HG03139 (cell line): ENCODE data around the gene CHD5.
"Not testable (repeated sequence)": the region's sequence is repeated elsewhere in the genome, so short reads cannot be mapped to it uniquely, and the experiment has no call there.

Experiments used
- ATAC-seq: cut with Tn5 transposase; IDR thresholded peaks from one replicate; pipeline ENCODE4 v1.9.1; 2021; ENCODE audit not compliant: unreplicated experiment

Gene CHD5

GRCh38 chr1:6088956-6089355, 91.2 kb downstream of the CHD5 start:
- ATAC-seq: no peak

- no peak for ATAC-seq
Measured at GRCh38 chr1:6087958-6088357, 92.2 kb downstream of the CHD5 start.

GRCh38 chr1:6087377-6087772, 92.7 kb downstream of the CHD5 start:
- ATAC-seq: no peak

- no peak for ATAC-seq
Measured at GRCh38 chr1:6086762-6087376, 93.3 kb downstream of the CHD5 start.

GRCh38 chr1:6086358-6086757, 93.8 kb downstream of the CHD5 start:
- ATAC-seq: no peak

- ATAC-seq: no peak
Measured at GRCh38 chr1:6085666-6086065, 94.5 kb downstream of the CHD5 start.

GRCh38 chr1:6084781-6085495, 95.2 kb downstream of the CHD5 start:
- no peak for ATAC-seq

GRCh38 chr1:6083801-6084446, 96.2 kb downstream of the CHD5 start:
- no peak for ATAC-seq

GRCh38 chr1:6083385-6083784, 96.7 kb downstream of the CHD5 start:
- no peak for ATAC-seq

GRCh38 chr1:6082430-6082971, 97.6 kb downstream of the CHD5 start:
- no peak for ATAC-seq

- no peak for ATAC-seq
Measured at GRCh38 chr1:6081901-6082300, 98.2 kb downstream of the CHD5 start.

- no peak for ATAC-seq
Measured at GRCh38 chr1:6080469-6080868, 99.7 kb downstream of the CHD5 start.

GRCh38 chr1:6077919-6078318, 102.2 kb downstream of the CHD5 start:
- no peak for ATAC-seq

- ATAC-seq: no peak
Measured at GRCh38 chr1:6077506-6077905, 102.6 kb downstream of the CHD5 start.

GRCh38 chr1:6077061-6077460, 103.1 kb downstream of the CHD5 start:
- ATAC-seq: not testable (repeated sequence)

GRCh38 chr1:6075748-6076147, 104.4 kb downstream of the CHD5 start:
- ATAC-seq: no peak

GRCh38 chr1:6074192-6074901, 105.8 kb downstream of the CHD5 start:
- no peak for ATAC-seq

- ATAC-seq: no peak
Measured at GRCh38 chr1:6073480-6074053, 106.6 kb downstream of the CHD5 start.

- no peak for ATAC-seq
Measured at GRCh38 chr1:6072774-6073479, 107.2 kb downstream of the CHD5 start.

GRCh38 chr1:6071219-6071618, 108.9 kb downstream of the CHD5 start:
- no peak for ATAC-seq
